Adrenal gland (tissue), 5 donors: ENCODE data around the gene CLEC11A.

Source experiments
- POLR2A ChIP-seq, 2 donors: fragments of 450-650 bp; IDR thresholded peaks; one replicate each; pipeline ENCODE4 v1.6.1; 2017; ENCODE audit warnings: antibody characterized with exemption in 2 of 2, mild to moderate bottlenecking in 2 of 2, moderate library complexity in 1 of 2
- TF ChIP-seq, protein P1 (sequence below), 6 experiments: fragments of 450-650 bp in 4 of 6; fragments of 200-600 bp in 2 of 6; sonication (generic) in 1 of 6; IDR thresholded peaks; 1 replicate in 5 of 6; 2 replicates in 1 of 6; pipeline versions ENCODE4 v1.5.1 to v1.8.0; 2016 to 2021; ENCODE audit warnings: antibody characterized with exemption in 6 of 6, mild to moderate bottlenecking in 2 of 6, moderate library complexity in 1 of 6
- donor health status: DM: no; HTN: no; CAD: no.

DNA sequence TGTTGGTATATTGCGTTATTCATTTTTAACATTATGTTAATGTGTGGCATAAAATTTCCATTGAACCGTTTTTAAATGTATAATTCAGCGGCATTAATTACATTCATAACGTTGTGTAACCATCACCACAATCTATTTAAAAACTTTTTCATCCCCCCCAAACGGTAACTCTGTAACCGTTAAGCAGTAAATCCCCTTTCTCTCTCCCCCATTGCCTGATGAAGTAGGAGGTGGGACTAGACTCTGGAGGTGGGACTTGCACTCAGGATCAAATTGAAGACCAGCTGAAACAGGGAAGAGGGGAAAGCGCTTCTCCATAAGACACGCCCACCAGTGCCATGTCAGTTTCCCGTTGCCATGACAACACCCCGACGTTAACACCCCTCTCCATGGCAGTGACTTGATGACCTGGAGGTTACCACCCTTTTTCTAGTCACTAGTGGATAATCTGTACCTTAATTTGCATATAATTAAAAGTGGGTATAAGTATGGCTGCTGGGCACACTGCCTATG is 16.8 kb downstream of the CLEC11A start:
- TF ChIP-seq, protein P1, sequence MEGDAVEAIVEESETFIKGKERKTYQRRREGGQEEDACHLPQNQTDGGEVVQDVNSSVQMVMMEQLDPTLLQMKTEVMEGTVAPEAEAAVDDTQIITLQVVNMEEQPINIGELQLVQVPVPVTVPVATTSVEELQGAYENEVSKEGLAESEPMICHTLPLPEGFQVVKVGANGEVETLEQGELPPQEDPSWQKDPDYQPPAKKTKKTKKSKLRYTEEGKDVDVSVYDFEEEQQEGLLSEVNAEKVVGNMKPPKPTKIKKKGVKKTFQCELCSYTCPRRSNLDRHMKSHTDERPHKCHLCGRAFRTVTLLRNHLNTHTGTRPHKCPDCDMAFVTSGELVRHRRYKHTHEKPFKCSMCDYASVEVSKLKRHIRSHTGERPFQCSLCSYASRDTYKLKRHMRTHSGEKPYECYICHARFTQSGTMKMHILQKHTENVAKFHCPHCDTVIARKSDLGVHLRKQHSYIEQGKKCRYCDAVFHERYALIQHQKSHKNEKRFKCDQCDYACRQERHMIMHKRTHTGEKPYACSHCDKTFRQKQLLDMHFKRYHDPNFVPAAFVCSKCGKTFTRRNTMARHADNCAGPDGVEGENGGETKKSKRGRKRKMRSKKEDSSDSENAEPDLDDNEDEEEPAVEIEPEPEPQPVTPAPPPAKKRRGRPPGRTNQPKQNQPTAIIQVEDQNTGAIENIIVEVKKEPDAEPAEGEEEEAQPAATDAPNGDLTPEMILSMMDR (IDR thresholded peaks at IDR 0.05) = no peak
- TF ChIP-seq POLR2A (IDR thresholded peaks at IDR 0.05) = no peak
